ENCODE measurements around the gene ADARB2. TPM values are rescaled to one million over a fixed set of nuclear protein-coding genes. Genes with fewer than 3 reads are reported as not detected.

The ADARB2 gene
- total RNA-seq, 1 donor from 2014 or later: 0.80 TPM

DNA sequence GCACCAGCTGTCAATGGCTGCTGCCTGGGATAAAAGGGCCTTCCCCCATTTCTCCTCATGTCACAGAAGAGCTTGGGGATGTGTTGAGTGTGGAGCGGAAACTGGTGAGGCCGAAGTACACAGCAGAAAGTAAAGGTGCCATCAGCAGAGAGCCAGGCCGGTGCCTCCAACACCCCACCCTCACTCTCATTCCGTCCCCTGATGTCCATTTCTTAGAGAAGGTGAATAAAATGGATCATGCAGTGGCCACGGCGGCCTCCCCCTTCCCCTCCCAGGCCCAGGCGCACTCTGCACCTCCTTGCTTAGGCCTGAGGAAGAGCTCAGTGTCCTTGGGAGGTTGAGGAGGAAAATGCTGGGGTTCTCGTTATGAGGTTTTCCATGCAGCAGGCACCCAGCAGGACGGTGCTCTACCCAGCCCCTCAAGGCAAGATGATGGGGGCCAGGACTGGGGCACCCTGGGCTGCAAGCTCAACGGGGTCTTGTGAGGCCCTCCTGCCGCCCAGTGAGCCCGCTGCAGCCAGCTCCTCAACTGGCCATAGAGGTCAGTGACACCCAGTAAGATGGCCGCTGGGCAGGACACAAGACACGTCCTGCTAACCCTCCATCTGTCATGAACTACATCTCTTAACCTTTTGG, 163.9 kb downstream of the ADARB2 start:
- intact Hi-C loops (cut with DNase I): no loop called here
- Histone ChIP-seq H3K27ac (no peak overlapping the region), H3K27me3 (ENCODE audit: low read depth) (peaks cover 8% of the 10 kb centered on the region), H3K4me1 (no peaks in the 10 kb centered on the region), H3K9me3 (no peaks in the 10 kb centered on the region), H3K36me3 (no peaks in the 10 kb centered on the region), H3K4me3 (no peak overlapping the region)
- DNase-seq (no peak), ATAC-seq (no peak)
- TF ChIP-seq CTCF (IDR thresholded peaks at IDR 0.05): no peak

- Histone ChIP-seq H3K36me3 (no peaks in the 10 kb centered on the region), H3K4me3 (no peak overlapping the region), H3K27ac (no peak overlapping the region), H3K27me3 (ENCODE audit: low read depth) (peaks cover 8% of the 10 kb centered on the region), H3K9me3 (no peaks in the 10 kb centered on the region), H3K4me1 (no peaks in the 10 kb centered on the region)
- DNase-seq: no peak
- ATAC-seq: no peak
- TF ChIP-seq CTCF (IDR thresholded peaks at IDR 0.05): no peak
- intact Hi-C loops (cut with DNase I): no loop called here
These were observed 164.6 kb downstream of the ADARB2 start for GRCh38 chr10:1572519-1573333.

GRCh38 chr10:1571587-1572237, 165.6 kb downstream of the ADARB2 start:
- Histone ChIP-seq H3K36me3 (no peaks in the 10 kb centered on the region), H3K27ac (no peak overlapping the region), H3K4me3 (no peak overlapping the region), H3K27me3 (ENCODE audit: low read depth) (peaks cover 5% of the 10 kb centered on the region), H3K4me1 (no peaks in the 10 kb centered on the region), H3K9me3 (no peaks in the 10 kb centered on the region)
- no peak for ATAC-seq
- TF ChIP-seq CTCF (IDR thresholded peaks at IDR 0.05): no peak
- DNase-seq: no peak
- intact Hi-C loops (cut with DNase I): no loop called here

DNA sequence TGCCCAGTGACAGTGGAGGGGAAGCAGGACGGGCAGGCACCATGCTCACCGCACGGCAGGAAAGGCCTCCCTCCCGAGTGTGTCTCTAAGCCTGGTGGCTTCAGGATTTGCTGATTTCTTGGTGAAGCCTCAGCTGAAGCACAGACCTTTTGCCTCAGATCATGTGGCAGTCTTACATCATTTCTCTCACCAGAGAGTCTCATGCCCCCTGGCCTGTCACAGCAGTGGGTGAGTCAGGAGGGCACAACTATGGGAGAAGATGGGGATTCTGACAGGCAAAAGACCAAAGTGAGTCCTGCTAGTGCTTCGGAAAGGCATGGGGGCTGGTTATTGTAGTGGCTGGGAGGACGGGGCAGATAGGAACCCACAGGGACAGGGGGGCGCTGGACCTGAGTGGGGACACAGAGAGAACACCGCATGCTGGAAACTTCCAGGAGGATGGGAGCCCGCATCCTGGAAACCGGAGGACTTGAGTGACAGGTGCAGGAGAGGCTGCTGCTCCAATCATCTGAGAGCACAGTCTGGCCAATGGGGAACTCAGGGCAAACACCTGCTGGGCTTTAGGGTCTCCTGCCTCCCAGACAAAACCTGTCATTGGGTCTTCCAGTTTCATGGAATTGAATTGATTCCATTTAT, 166.8 kb downstream of the ADARB2 start:
- no peaks in the 10 kb centered on the region for H3K36me3 ChIP-seq
- no peaks in the 10 kb centered on the region for H3K9me3 ChIP-seq
- DNase-seq (no peak), ATAC-seq (no peak)
- no peak for TF ChIP-seq CTCF (IDR thresholded peaks at IDR 0.05)
- no peaks in the 10 kb centered on the region for H3K4me1 ChIP-seq
- H3K4me3 ChIP-seq: no peak overlapping the region
- intact Hi-C loops (cut with DNase I): no loop called here
- no peak overlapping the region for H3K27ac ChIP-seq
- H3K27me3 ChIP-seq (ENCODE audit: low read depth): peaks cover 5% of the 10 kb centered on the region

- no peaks in the 10 kb centered on the region for H3K9me3 ChIP-seq
- no peak for TF ChIP-seq CTCF (IDR thresholded peaks at IDR 0.05)
- H3K36me3 ChIP-seq: no peaks in the 10 kb centered on the region
- no peaks in the 10 kb centered on the region for H3K27me3 ChIP-seq (ENCODE audit: low read depth)
- H3K27ac ChIP-seq: no peak overlapping the region
- intact Hi-C loops (cut with DNase I): no loop called here
- DNase-seq (no peak), ATAC-seq (no peak)
- no peak overlapping the region for H3K4me3 ChIP-seq
- no peaks in the 10 kb centered on the region for H3K4me1 ChIP-seq
These were observed 168.1 kb downstream of the ADARB2 start for GRCh38 chr10:1569208-1569607.
